LNCAP (cell line): ENCODE data around the gene MFSD2A.

Experiments used
- CTCF ChIP-seq: fragments of 450-650 bp; IDR thresholded peaks from 2 replicates; pipeline ENCODE4 v1.5.1; 2017; ENCODE audit warnings: mild to moderate bottlenecking

Gene MFSD2A

GRCh38 chr1:39944410-39945112 is 10.4 kb upstream of the MFSD2A start:
- no peak for TF ChIP-seq CTCF

- no peak for TF ChIP-seq CTCF
Observed at GRCh38 chr1:39946216-39946615, 8.7 kb upstream of the MFSD2A start.

GRCh38 chr1:39947260-39947659 is 7.7 kb upstream of the MFSD2A start:
- TF ChIP-seq CTCF, result no peak

GRCh38 chr1:39949891-39950290 is 5.1 kb upstream of the MFSD2A start:
- TF ChIP-seq CTCF, result no peak

GRCh38 chr1:39951926-39952325 is 3.0 kb upstream of the MFSD2A start:
- no peak for TF ChIP-seq CTCF

GRCh38 chr1:39952359-39953110 is 2.4 kb upstream of the MFSD2A start:
- TF ChIP-seq CTCF, result no peak

- no peak for TF ChIP-seq CTCF
Observed at GRCh38 chr1:39954324-39954869, 548 bp upstream of the MFSD2A start.
